HepG2 (cell line): ENCODE measurements around the gene XG.

Experiments
- IKZF4 ChIP-seq: sonication (generic); formaldehyde crosslinking; IDR thresholded peaks from 2 replicates; pipeline ENCODE4 v1.5.1; 2020; ENCODE audit warnings: borderline replicate concordance, mild to moderate bottlenecking, low read depth, missing genetic modification reagents; ENCODE audit errors: not compliant biosample characterization
- KAT7 ChIP-seq: IDR thresholded peaks from 2 replicates; pipeline ENCODE4 v1.6.1; 2018; ENCODE audit warnings: borderline replicate concordance, missing compliant biosample characterization
- NFE2L2 ChIP-seq: fragments of 150-350 bp; IDR thresholded peaks from 2 replicates; pipeline ENCODE4 v1.6.1; 2014; ENCODE audit warnings: low read length
- NR3C1 ChIP-seq: sonication (generic); formaldehyde crosslinking; IDR thresholded peaks from 2 replicates; pipeline ENCODE4 v1.4.0; 2020; ENCODE audit warnings: missing genetic modification reagents
- STAT5B ChIP-seq: sonication (generic); formaldehyde crosslinking; IDR thresholded peaks from 2 replicates; pipeline ENCODE4 v1.4.0; 2020; ENCODE audit warnings: missing genetic modification reagents
- ZNF619 ChIP-seq: sonication (generic); formaldehyde crosslinking; IDR thresholded peaks from 2 replicates; pipeline ENCODE4 v1.4.0; 2020; ENCODE audit warnings: mild to moderate bottlenecking, missing genetic modification reagents
- TF ChIP-seq, protein P1 (sequence below): sonication (generic); formaldehyde crosslinking; IDR thresholded peaks from 2 replicates; pipeline ENCODE4 v1.5.0; 2020; ENCODE audit warnings: mild to moderate bottlenecking, missing genetic modification reagents, moderate library complexity

DNA sequence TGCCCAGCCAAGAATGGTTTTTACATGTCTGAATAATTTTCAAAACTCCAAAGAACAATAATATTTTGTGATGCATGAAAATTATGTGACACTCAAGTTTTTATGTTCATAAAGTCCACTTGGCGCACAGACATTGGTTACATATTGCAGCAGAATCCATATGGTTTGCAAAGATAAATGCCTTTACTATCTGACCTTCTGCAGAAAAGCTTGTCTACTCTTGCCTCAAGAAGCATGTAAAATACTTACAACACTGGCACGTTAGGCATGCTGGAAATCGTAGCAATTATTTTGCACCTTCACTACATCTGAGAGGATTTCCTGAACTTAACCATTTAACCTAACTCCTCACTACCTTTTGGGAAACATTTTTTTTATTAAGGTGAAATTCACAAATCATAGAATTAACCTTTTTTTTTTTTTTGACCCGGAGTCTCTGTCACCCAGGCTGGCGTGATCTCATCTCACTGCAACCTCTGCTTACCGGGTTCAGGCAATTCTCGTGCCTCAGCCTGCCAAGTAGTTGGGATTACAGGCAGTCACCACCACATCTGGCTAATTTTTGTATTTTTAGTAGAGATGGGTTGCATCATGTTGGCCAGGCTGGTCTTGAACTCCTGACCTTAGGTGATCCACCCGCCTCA lies 3.5 kb upstream of the XG start:
- TF ChIP-seq ZNF619 (CRISPR knock-in tag) (no peak), NR3C1 (no peak), IKZF4 (CRISPR knock-in tag) (no peak), KAT7 (CRISPR knock-in tag) (no peak), STAT5B (CRISPR knock-in tag) (no peak), NFE2L2 (no peak)
- TF ChIP-seq, protein P1, sequence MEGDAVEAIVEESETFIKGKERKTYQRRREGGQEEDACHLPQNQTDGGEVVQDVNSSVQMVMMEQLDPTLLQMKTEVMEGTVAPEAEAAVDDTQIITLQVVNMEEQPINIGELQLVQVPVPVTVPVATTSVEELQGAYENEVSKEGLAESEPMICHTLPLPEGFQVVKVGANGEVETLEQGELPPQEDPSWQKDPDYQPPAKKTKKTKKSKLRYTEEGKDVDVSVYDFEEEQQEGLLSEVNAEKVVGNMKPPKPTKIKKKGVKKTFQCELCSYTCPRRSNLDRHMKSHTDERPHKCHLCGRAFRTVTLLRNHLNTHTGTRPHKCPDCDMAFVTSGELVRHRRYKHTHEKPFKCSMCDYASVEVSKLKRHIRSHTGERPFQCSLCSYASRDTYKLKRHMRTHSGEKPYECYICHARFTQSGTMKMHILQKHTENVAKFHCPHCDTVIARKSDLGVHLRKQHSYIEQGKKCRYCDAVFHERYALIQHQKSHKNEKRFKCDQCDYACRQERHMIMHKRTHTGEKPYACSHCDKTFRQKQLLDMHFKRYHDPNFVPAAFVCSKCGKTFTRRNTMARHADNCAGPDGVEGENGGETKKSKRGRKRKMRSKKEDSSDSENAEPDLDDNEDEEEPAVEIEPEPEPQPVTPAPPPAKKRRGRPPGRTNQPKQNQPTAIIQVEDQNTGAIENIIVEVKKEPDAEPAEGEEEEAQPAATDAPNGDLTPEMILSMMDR (CRISPR knock-in tag): no peak
